Calu3 (cell line): ENCODE results near the gene ALDOB. TPM values are rescaled to one million over a fixed set of nuclear protein-coding genes. Genes with fewer than 3 reads are reported as not detected.

Experiments
- BruUV-seq: library from RNA; stranded (reverse); fragments of 400-500 nt; replicated peaks from 2 replicates; lab custom pipeline; 2021; lab: Mats Ljungman, UMichigan
- CTCF ChIA-PET: fragments of 300-600 bp; sonication (Branson Sonifier 250); formaldehyde crosslinking; loops from one replicate; lab custom pipeline; 2022; ENCODE audit warnings: antibody characterized with exemption; lab: Charles Lee
- DNase-seq: peaks from one replicate; pipeline ENCODE4 v3.0.0; 2022
- H3K27ac Mint-ChIP-seq: one replicate; pipeline ENCODE4 v1.8.0; 2022; ENCODE audit warnings: mixed read lengths; ENCODE audit not compliant: unreplicated experiment
- H3K27me3 Mint-ChIP-seq: one replicate; pipeline ENCODE4 v1.8.0; 2022; ENCODE audit warnings: mixed read lengths; ENCODE audit not compliant: unreplicated experiment
- H3K36me3 Mint-ChIP-seq: one replicate; pipeline ENCODE4 v1.8.0; 2022; ENCODE audit warnings: mild to moderate bottlenecking, moderate library complexity, mixed read lengths; ENCODE audit not compliant: insufficient read depth, unreplicated experiment
- H3K4me1 Mint-ChIP-seq: one replicate; pipeline ENCODE4 v1.8.0; 2022; ENCODE audit warnings: mild to moderate bottlenecking, low read depth, mixed read lengths; ENCODE audit not compliant: unreplicated experiment
- H3K4me3 Mint-ChIP-seq: one replicate; pipeline ENCODE4 v1.8.0; 2022; ENCODE audit warnings: mild to moderate bottlenecking, low read depth, moderate library complexity, mixed read lengths; ENCODE audit not compliant: unreplicated experiment
- H3K9me3 Mint-ChIP-seq: one replicate; pipeline ENCODE4 v1.8.0; 2022; ENCODE audit warnings: low read depth, mixed read lengths; ENCODE audit not compliant: unreplicated experiment
- CTCF ChIP-seq: fragments of 200-600 bp; IDR thresholded peaks from one replicate; pipeline ENCODE4 v1.8.0; 2022; ENCODE audit warnings: antibody characterized with exemption; ENCODE audit not compliant: unreplicated experiment
- intact Hi-C: fragments of 100-400 bp; cut with micrococcal nuclease; formaldehyde crosslinking; loops from one replicate; pipeline ENCODE4 v1.10.0; 2022; ENCODE audit not compliant: unreplicated experiment
- total RNA-seq: library from RNA; stranded (reverse); gene quantifications from 2 replicates; pipeline ENCODE4 v1.2.3, GENCODE V29; 2022

Gene ALDOB
- total RNA-seq, 1 experiment from 2014 or later, result 7.4 TPM

GRCh38 chr9:101460965-101461364 lies 25.4 kb upstream of the ALDOB start:
- H3K9me3 Mint-ChIP-seq, result no peaks in the 10 kb centered on the region
- TF ChIP-seq CTCF, result no peak
- DNase-seq, result no peak
- no TSS peak for BruUV-seq
- no peaks in the 10 kb centered on the region for H3K27me3 Mint-ChIP-seq
- peaks cover 27% of the 10 kb centered on the region for H3K4me1 Mint-ChIP-seq
- CTCF ChIA-PET, result no interaction called here
- H3K4me3 Mint-ChIP-seq, result no peak overlapping the region
- H3K27ac Mint-ChIP-seq, result no peak overlapping the region
- intact Hi-C loops, result no loop called here
- no peaks in the 10 kb centered on the region for H3K36me3 Mint-ChIP-seq

GRCh38 chr9:101458963-101459631 lies 23.5 kb upstream of the ALDOB start:
- no peak overlapping the region for H3K4me3 Mint-ChIP-seq
- TF ChIP-seq CTCF, result peak; percentile 38
- DNase-seq, result peak; percentile 47
- no peaks in the 10 kb centered on the region for H3K9me3 Mint-ChIP-seq
- no peaks in the 10 kb centered on the region for H3K36me3 Mint-ChIP-seq
- intact Hi-C loops, result loop anchor here (1.0 to 10.0 kb wide), 2 partner anchors 71 to 344 kb away; no protein-coding TSS in a partner anchor
- peaks cover 27% of the 10 kb centered on the region for H3K4me1 Mint-ChIP-seq
- no peaks in the 10 kb centered on the region for H3K27me3 Mint-ChIP-seq
- no TSS peak for BruUV-seq
- CTCF ChIA-PET, result interaction anchor here (0.9 to 1.7 kb wide), 13 partner anchors 10 to 147 kb away, joined by 3 to 22 read pairs (median 4); partner anchors contain the start of gene RNF20
- peak overlapping the region; percentile 22 for H3K27ac Mint-ChIP-seq

GRCh38 chr9:101457003-101457402 lies 21.4 kb upstream of the ALDOB start:
- no peak overlapping the region for H3K4me3 Mint-ChIP-seq
- H3K9me3 Mint-ChIP-seq, result no peaks in the 10 kb centered on the region
- intact Hi-C loops, result loop anchor here (10.0 kb wide), 1 partner anchor 342 kb away; no protein-coding TSS in a partner anchor
- no peak for TF ChIP-seq CTCF
- peaks cover 18% of the 10 kb centered on the region for H3K4me1 Mint-ChIP-seq
- H3K27me3 Mint-ChIP-seq, result no peaks in the 10 kb centered on the region
- BruUV-seq, result no TSS peak
- CTCF ChIA-PET, result no interaction called here
- H3K36me3 Mint-ChIP-seq, result no peaks in the 10 kb centered on the region
- H3K27ac Mint-ChIP-seq, result no peak overlapping the region
- no peak for DNase-seq

- Mint-ChIP-seq H3K4me1 (peaks cover 10% of the 10 kb centered on the region), H3K27ac (no peak overlapping the region), H3K36me3 (no peaks in the 10 kb centered on the region), H3K9me3 (peaks cover 2% of the 10 kb centered on the region), H3K27me3 (no peaks in the 10 kb centered on the region), H3K4me3 (no peak overlapping the region)
- TF ChIP-seq CTCF, result no peak
- CTCF ChIA-PET, result no interaction called here
- BruUV-seq, result no TSS peak
- intact Hi-C loops, result loop anchor here (10.0 kb wide), 1 partner anchor 341 kb away; no protein-coding TSS in a partner anchor
- DNase-seq, result no peak
Observed at GRCh38 chr9:101455656-101456240, 20.2 kb upstream of the ALDOB start.
